ENCODE measurements around the gene PCBP3.

DNA sequence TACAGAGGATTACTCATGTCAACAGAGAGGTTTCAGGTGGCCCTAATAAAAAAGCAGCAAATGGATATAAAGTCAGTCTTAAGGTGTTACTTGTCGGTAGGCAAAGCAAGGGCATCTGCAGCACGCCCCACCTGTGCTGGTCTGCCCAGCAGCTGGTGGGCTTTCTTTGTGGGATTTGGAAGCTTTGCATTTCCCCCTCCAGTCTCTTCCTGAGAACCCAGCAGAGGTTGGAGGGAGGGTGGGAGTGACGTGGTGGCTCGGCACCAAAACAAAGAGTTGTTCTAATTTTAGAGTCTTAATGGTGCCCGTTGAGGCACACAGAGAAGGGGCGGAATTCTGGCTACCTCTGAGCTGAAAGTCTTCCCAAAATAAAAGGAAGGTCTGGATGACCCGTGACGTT is 4.8 kb upstream of the PCBP3 start:
- TF ChIP-seq RAD21 (IDR thresholded peaks at IDR 0.05; ENCODE audit: insufficient read depth, low read depth, low read length) (no peak), SUZ12 (IDR thresholded peaks at IDR 0.05; ENCODE audit: unreplicated experiment) (no peak), CTCF (IDR thresholded peaks at IDR 0.05 in 2 of 3, conservative IDR thresholded peaks at IDR 0.05 in 1 of 3; ENCODE audit: control insufficient read depth in 2 of 3, extremely low read depth in 1 of 3, insufficient read depth in 1 of 3, low read depth in 3 of 3, low read length in 3 of 3) (no peak), PAX8 (IDR thresholded peaks at IDR 0.05) (no peak), FOS (IDR thresholded peaks at IDR 0.05; ENCODE audit: borderline replicate concordance, extremely low read depth, insufficient read length) (no peak), ZBED1 (IDR thresholded peaks at IDR 0.05; ENCODE audit: borderline replicate concordance) (no peak), NFYB (IDR thresholded peaks at IDR 0.05; ENCODE audit: insufficient read depth, low read depth, low read length) (no peak)
- TF ChIP-seq, protein P1, sequence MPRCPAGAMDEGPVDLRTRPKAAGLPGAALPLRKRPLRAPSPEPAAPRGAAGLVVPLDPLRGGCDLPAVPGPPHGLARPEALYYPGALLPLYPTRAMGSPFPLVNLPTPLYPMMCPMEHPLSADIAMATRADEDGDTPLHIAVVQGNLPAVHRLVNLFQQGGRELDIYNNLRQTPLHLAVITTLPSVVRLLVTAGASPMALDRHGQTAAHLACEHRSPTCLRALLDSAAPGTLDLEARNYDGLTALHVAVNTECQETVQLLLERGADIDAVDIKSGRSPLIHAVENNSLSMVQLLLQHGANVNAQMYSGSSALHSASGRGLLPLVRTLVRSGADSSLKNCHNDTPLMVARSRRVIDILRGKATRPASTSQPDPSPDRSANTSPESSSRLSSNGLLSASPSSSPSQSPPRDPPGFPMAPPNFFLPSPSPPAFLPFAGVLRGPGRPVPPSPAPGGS (IDR thresholded peaks at IDR 0.05; ENCODE audit: borderline replicate concordance, insufficient read depth, low read depth, low read length, poor library complexity, severe bottlenecking) = no peak

Data from GM12878 (cell line).